SK-N-MC (cell line): Measurements from ENCODE around the gene DECR2.

Experiments used
- EZH2 ChIP-seq: fragments of 200-600 bp; sonication (generic); IDR thresholded peaks from one replicate; pipeline ENCODE4 v1.6.1; 2017; ENCODE audit warnings: antibody characterized with exemption
- FOXP2 ChIP-seq: optimal IDR thresholded peaks from 2 replicates; pipeline ENCODE3; 2011; ENCODE audit warnings: mild to moderate bottlenecking, moderate library complexity; ENCODE audit not compliant: insufficient read depth; ENCODE audit errors: extremely low read length, control extremely low read depth
- POLR2AphosphoS5 ChIP-seq: IDR thresholded peaks from 2 replicates; pipeline ENCODE4 v1.6.1; 2012; ENCODE audit warnings: mild to moderate bottlenecking, low read depth, low read length, borderline replicate concordance

GRCh38 chr16:353404-354290 is 48.0 kb upstream of the DECR2 start:
- TF ChIP-seq EZH2 (no peak), POLR2AphosphoS5 (no peak), FOXP2 (no peak)
